HEK293 (cell line): Measurements from ENCODE around the gene COPZ1.

ENCODE experiments used
- CTCF ChIA-PET: fragments of 350-600 bp; formaldehyde crosslinking; extraction: SDS; loops from one replicate; lab custom pipeline; 2021; ENCODE audit warnings: antibody characterized with exemption; lab: Yijun Ruan, JAX
- POLR2A ChIA-PET: fragments of 300-600 bp; formaldehyde crosslinking; extraction: SDS; loops from one replicate; lab custom pipeline; 2020; ENCODE audit warnings: antibody characterized with exemption, inconsistent platforms; lab: Yijun Ruan, JAX
- H3K27ac ChIP-seq: fragments of 200-500 bp; sonication (Bioruptor generic); 2 replicates; pipeline ENCODE4 v1.5.1; 2014; ENCODE audit warnings: low read depth, low read length, control low read depth, inconsistent platforms; ENCODE audit errors: extremely low read depth
- H3K36me3 ChIP-seq, 2 experiments: fragments of 200-500 bp in 1 of 2; sonication (Bioruptor generic) in 1 of 2; 1 replicate in 1 of 2; 2 replicates in 1 of 2; pipeline ENCODE4 v1.5.1; 2014 to 2017; ENCODE audit warnings: inconsistent platforms in 2 of 2, low read length in 2 of 2; ENCODE audit not compliant: control insufficient read depth in 2 of 2, insufficient read depth in 1 of 2
- H3K4me1 ChIP-seq: fragments of 200-500 bp; sonication (Bioruptor generic); 2 replicates; pipeline ENCODE4 v1.5.1; 2014; ENCODE audit warnings: mild to moderate bottlenecking, low read length, inconsistent platforms; ENCODE audit not compliant: control insufficient read depth, insufficient read depth
- H3K4me3 ChIP-seq: 2 replicates; pipeline ENCODE4 v1.5.1; 2011; ENCODE audit warnings: low read depth, mild to moderate bottlenecking, control low read depth, low read length, moderate library complexity
- H3K9me3 ChIP-seq: fragments of 200-500 bp; sonication (Bioruptor generic); 2 replicates; pipeline ENCODE4 v1.5.1; 2014; ENCODE audit warnings: low read depth, low read length, inconsistent platforms; ENCODE audit not compliant: control insufficient read depth, insufficient read depth
- BCL11B ChIP-seq: fragments of 450-650 bp; formaldehyde crosslinking; IDR thresholded peaks from 2 replicates; pipeline ENCODE4 v1.5.1; 2016; ENCODE audit warnings: low read depth, missing biosample characterization, missing genetic modification characterization
- GLIS2 ChIP-seq: fragments of 450-650 bp; formaldehyde crosslinking; IDR thresholded peaks from 2 replicates; pipeline ENCODE4 v1.5.1; 2016; ENCODE audit warnings: missing biosample characterization, missing genetic modification characterization
- KLF10 ChIP-seq: fragments of 450-650 bp; IDR thresholded peaks from 2 replicates; pipeline ENCODE4 v1.5.1; 2018; ENCODE audit warnings: missing biosample characterization, mild to moderate bottlenecking, missing genetic modification characterization
- PRDM10 ChIP-seq: fragments of 450-650 bp; formaldehyde crosslinking; IDR thresholded peaks from 2 replicates; pipeline ENCODE4 v1.5.1; 2016; ENCODE audit warnings: missing biosample characterization, missing genetic modification characterization
- SCRT2 ChIP-seq: fragments of 450-650 bp; formaldehyde crosslinking; IDR thresholded peaks from 2 replicates; pipeline ENCODE4 v1.5.1; 2016; ENCODE audit warnings: missing biosample characterization, missing genetic modification characterization
- SP2 ChIP-seq: fragments of 450-650 bp; formaldehyde crosslinking; IDR thresholded peaks from 2 replicates; pipeline ENCODE4 v1.5.1; 2016; ENCODE audit warnings: missing biosample characterization, missing genetic modification characterization
- ZBTB6 ChIP-seq: fragments of 450-650 bp; formaldehyde crosslinking; IDR thresholded peaks from 2 replicates; pipeline ENCODE4 v1.5.1; 2017; ENCODE audit warnings: missing biosample characterization, missing genetic modification characterization
- ZFP69B ChIP-seq: fragments of 450-650 bp; formaldehyde crosslinking; IDR thresholded peaks from 2 replicates; pipeline ENCODE4 v1.5.1; 2016; ENCODE audit warnings: missing biosample characterization, missing genetic modification characterization
- ZIC2 ChIP-seq: fragments of 450-650 bp; formaldehyde crosslinking; IDR thresholded peaks from 2 replicates; pipeline ENCODE4 v1.5.1; 2016; ENCODE audit warnings: missing biosample characterization, missing genetic modification characterization
- ZNF146 ChIP-seq: fragments of 450-650 bp; formaldehyde crosslinking; IDR thresholded peaks from 2 replicates; pipeline ENCODE4 v1.5.1; 2016; ENCODE audit warnings: missing biosample characterization, missing genetic modification characterization
- ZNF16 ChIP-seq: fragments of 450-650 bp; formaldehyde crosslinking; IDR thresholded peaks from 2 replicates; pipeline ENCODE4 v1.5.1; 2016; ENCODE audit warnings: low read depth, missing biosample characterization, missing genetic modification characterization
- ZNF169 ChIP-seq: fragments of 450-650 bp; formaldehyde crosslinking; IDR thresholded peaks from 2 replicates; pipeline ENCODE4 v1.5.1; 2016; ENCODE audit warnings: missing biosample characterization, missing genetic modification characterization
- ZNF174 ChIP-seq: fragments of 450-650 bp; formaldehyde crosslinking; IDR thresholded peaks from 2 replicates; pipeline ENCODE4 v1.5.0; 2017; ENCODE audit warnings: missing biosample characterization, mild to moderate bottlenecking, missing genetic modification characterization
- ZNF239 ChIP-seq: fragments of 450-650 bp; formaldehyde crosslinking; IDR thresholded peaks from 2 replicates; pipeline ENCODE4 v1.5.1; 2016; ENCODE audit warnings: missing biosample characterization, missing genetic modification characterization
- ZNF266 ChIP-seq: fragments of 450-650 bp; formaldehyde crosslinking; IDR thresholded peaks from 2 replicates; pipeline ENCODE4 v1.5.1; 2016; ENCODE audit warnings: missing biosample characterization, missing genetic modification characterization, low read depth
- ZNF302 ChIP-seq: fragments of 450-650 bp; formaldehyde crosslinking; IDR thresholded peaks from 2 replicates; pipeline ENCODE4 v1.5.1; 2016; ENCODE audit warnings: missing biosample characterization, missing genetic modification characterization, low read depth
- ZNF37A ChIP-seq: fragments of 450-650 bp; IDR thresholded peaks from 2 replicates; pipeline ENCODE4 v1.5.1; 2018; ENCODE audit warnings: missing biosample characterization, missing genetic modification characterization
- ZNF398 ChIP-seq: fragments of 450-650 bp; formaldehyde crosslinking; IDR thresholded peaks from 2 replicates; pipeline ENCODE4 v1.5.1; 2017; ENCODE audit warnings: missing biosample characterization, missing genetic modification characterization
- ZNF488 ChIP-seq: fragments of 450-650 bp; formaldehyde crosslinking; IDR thresholded peaks from 2 replicates; pipeline ENCODE4 v1.5.1; 2016; ENCODE audit warnings: missing biosample characterization, missing genetic modification characterization
- ZNF544 ChIP-seq: fragments of 450-650 bp; formaldehyde crosslinking; IDR thresholded peaks from 2 replicates; pipeline ENCODE4 v1.5.0; 2017; ENCODE audit warnings: missing biosample characterization, missing genetic modification characterization
- ZNF571 ChIP-seq: fragments of 450-650 bp; formaldehyde crosslinking; IDR thresholded peaks from 2 replicates; pipeline ENCODE4 v1.5.0; 2017; ENCODE audit warnings: missing biosample characterization, missing genetic modification characterization
- ZNF626 ChIP-seq: fragments of 450-650 bp; sonication (Bioruptor Pico); formaldehyde crosslinking; IDR thresholded peaks from 2 replicates; pipeline ENCODE4 v1.5.1; 2018; ENCODE audit warnings: missing biosample characterization, missing genetic modification characterization, inconsistent platforms
- ZNF629 ChIP-seq: fragments of 450-650 bp; formaldehyde crosslinking; IDR thresholded peaks from 2 replicates; pipeline ENCODE4 v1.5.1; 2017; ENCODE audit warnings: missing biosample characterization, missing genetic modification characterization
- ZNF660 ChIP-seq: fragments of 450-650 bp; IDR thresholded peaks from 2 replicates; pipeline ENCODE4 v1.5.1; 2018; ENCODE audit warnings: missing biosample characterization, mild to moderate bottlenecking, missing genetic modification characterization
- ZNF704 ChIP-seq: fragments of 450-650 bp; formaldehyde crosslinking; IDR thresholded peaks from 2 replicates; pipeline ENCODE4 v1.5.1; 2016; ENCODE audit warnings: missing biosample characterization, missing genetic modification characterization
- ZNF747 ChIP-seq: fragments of 450-650 bp; formaldehyde crosslinking; IDR thresholded peaks from 2 replicates; pipeline ENCODE4 v1.5.1; 2016; ENCODE audit warnings: missing biosample characterization, missing genetic modification characterization
- ZNF791 ChIP-seq: fragments of 450-650 bp; formaldehyde crosslinking; IDR thresholded peaks from 2 replicates; pipeline ENCODE4 v1.5.1; 2016; ENCODE audit warnings: missing biosample characterization, missing genetic modification characterization
- ZNF830 ChIP-seq: fragments of 450-650 bp; IDR thresholded peaks from 2 replicates; pipeline ENCODE4 v1.5.0; 2018; ENCODE audit warnings: missing biosample characterization, missing genetic modification characterization, low read depth, mild to moderate bottlenecking, moderate library complexity
- ZSCAN16 ChIP-seq: fragments of 450-650 bp; formaldehyde crosslinking; IDR thresholded peaks from 2 replicates; pipeline ENCODE4 v1.5.1; 2016; ENCODE audit warnings: missing biosample characterization, missing genetic modification characterization

The COPZ1 gene

GRCh38 chr12:54384591-54385041 lies 59.7 kb downstream of the COPZ1 start, which contains the start of gene ZNF385A:
ZNF385A (minus strand) TSS chr12:54384733; CDS start chr12:54384514, 219 bp downstream.
- H3K4me1 ChIP-seq: peaks cover 27% of the 10 kb centered on the region
- no peak within 1 kb of the TSS for H3K4me3 ChIP-seq

More at GRCh38 chr12:54384591-54385041, 59.7 kb downstream of the COPZ1 start, which contains the start of gene ZNF385A:
- CTCF ChIA-PET: interaction anchor here (0.8 to 5.3 kb wide), 6 partner anchors 12 to 92 kb away, joined by 3 to 38 read pairs (median 4); no protein-coding TSS in a partner anchor
- Histone ChIP-seq H3K36me3 (peaks cover 0 to 43% of the 10 kb centered on the region in 2 experiments; a peak in 1 of 3 replicates), H3K9me3 (no peaks in the 10 kb centered on the region), H3K27ac (no peak within 1 kb of the TSS)
- TF ChIP-seq ZNF544 (tag by site-specific recombination): no peak
- TF ChIP-seq ZNF791 (tag by site-specific recombination): no peak
- no peak for TF ChIP-seq ZNF174 (tag by site-specific recombination)
- no peak for TF ChIP-seq ZNF704
- no peak for TF ChIP-seq ZNF169 (tag by site-specific recombination)
- TF ChIP-seq KLF10: no peak
- no peak for TF ChIP-seq SCRT2 (tag by site-specific recombination)
- TF ChIP-seq ZNF660 (tag by site-specific recombination): no peak
- peak; percentile 95 for TF ChIP-seq ZIC2 (tag by site-specific recombination)
- TF ChIP-seq ZFP69B (tag by site-specific recombination): no peak
- TF ChIP-seq BCL11B (tag by site-specific recombination): no peak
- no peak for TF ChIP-seq ZNF239
- TF ChIP-seq ZNF626 (tag by site-specific recombination): no peak
- TF ChIP-seq ZNF747: no peak
- no peak for TF ChIP-seq ZNF830 (tag by site-specific recombination)
- TF ChIP-seq GLIS2: no peak
- no peak for TF ChIP-seq ZNF571 (tag by site-specific recombination)
- TF ChIP-seq ZBTB6 (tag by site-specific recombination): no peak
- no peak for TF ChIP-seq ZSCAN16
- no peak for TF ChIP-seq ZNF302 (tag by site-specific recombination)
- 0 out of 2 replicates have a peak, but pooled peaks have one; percentile 7 for TF ChIP-seq ZNF146 (tag by site-specific recombination)
- TF ChIP-seq ZNF398 (tag by site-specific recombination): peak; percentile 77
- no peak for TF ChIP-seq ZNF629 (tag by site-specific recombination)
- no peak for TF ChIP-seq ZNF488
- TF ChIP-seq ZNF37A (tag by site-specific recombination): no peak
- TF ChIP-seq ZNF266 (tag by site-specific recombination): no peak
- peak; percentile 89 for TF ChIP-seq PRDM10 (tag by site-specific recombination)
- no peak for TF ChIP-seq ZNF16 (tag by site-specific recombination)
- peak; percentile 30; the same call in 1 of the 2 replicates for TF ChIP-seq SP2 (tag by site-specific recombination)
- POLR2A ChIA-PET: no interaction called here
